H7 (cell line): ENCODE results near the gene PTPRM. TPM values are rescaled to one million over a fixed set of nuclear protein-coding genes. Genes with fewer than 3 reads are reported as not detected.

Experiments
- DNase-seq: peaks from one replicate; pipeline ENCODE4 v3.0.0; 2012
- H3K27me3 ChIP-seq: 2 replicates; pipeline ENCODE4 v1.6.0; 2011; ENCODE audit warnings: mild to moderate bottlenecking, low read length; ENCODE audit not compliant: control insufficient read depth, insufficient read depth
- H3K36me3 ChIP-seq: replicated peaks from 2 replicates; pipeline ENCODE4 v1.5.1; 2011; ENCODE audit warnings: low read length; ENCODE audit not compliant: control insufficient read depth, insufficient read depth
- H3K4me3 ChIP-seq: 2 replicates; pipeline ENCODE4 v1.5.1; 2011; ENCODE audit warnings: low read depth, mild to moderate bottlenecking, control low read depth, low read length, moderate library complexity; ENCODE audit not compliant: insufficient read depth
- total RNA-seq: library from RNA; depleted of rRNA; stranded (reverse); fragments of >200 nt; shearing (Covaris generic); gene quantifications from 2 replicates; pipeline ENCODE4 v1.2.3, GENCODE V29; 2014

PTPRM gene
- total RNA-seq, 1 experiment from 2014 or later, result 14.4 TPM

GRCh38 chr18:7645756-7646155 is 78.6 kb downstream of the PTPRM start:
- Histone ChIP-seq H3K4me3 (no peak overlapping the region), H3K27me3 (no peaks in the 10 kb centered on the region), H3K36me3 (no peaks in the 10 kb centered on the region)
- no peak for DNase-seq

DNA sequence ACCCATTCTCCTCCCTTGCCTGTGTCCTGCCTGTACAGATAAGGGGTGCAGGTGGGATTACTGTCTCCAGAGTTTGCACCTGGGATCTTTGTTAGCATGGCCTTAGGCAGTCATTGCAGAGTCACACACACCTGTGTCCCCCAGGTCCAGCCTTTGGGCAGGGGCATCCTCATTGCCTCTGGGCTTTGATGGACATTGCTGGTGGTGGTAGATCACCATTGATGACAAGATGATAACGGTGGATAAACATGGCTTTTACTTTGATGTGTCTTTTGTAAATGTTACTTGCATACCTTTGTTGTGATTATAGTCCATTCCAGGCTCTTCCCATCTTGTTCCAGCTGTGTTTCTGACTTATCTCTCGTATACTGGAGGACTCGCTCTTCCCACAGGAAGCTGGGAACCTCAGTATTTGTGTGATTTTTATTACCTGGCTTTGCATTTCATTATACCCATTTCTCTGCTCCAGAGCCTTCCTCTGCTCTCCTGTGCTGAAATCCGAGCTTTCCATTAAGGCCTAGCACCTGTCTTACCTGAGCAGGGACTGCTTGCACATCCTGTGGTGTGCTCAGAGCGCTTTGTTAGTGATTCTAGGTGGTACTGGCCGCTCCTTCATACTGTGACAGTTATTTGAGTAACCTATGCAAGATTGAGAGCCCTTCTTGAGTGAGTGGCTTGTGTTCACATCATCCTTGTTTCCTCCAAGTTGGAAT is 79.2 kb downstream of the PTPRM start:
- Histone ChIP-seq H3K27me3 (no peaks in the 10 kb centered on the region), H3K4me3 (no peak overlapping the region), H3K36me3 (no peaks in the 10 kb centered on the region)
- DNase-seq, result no peak

DNA sequence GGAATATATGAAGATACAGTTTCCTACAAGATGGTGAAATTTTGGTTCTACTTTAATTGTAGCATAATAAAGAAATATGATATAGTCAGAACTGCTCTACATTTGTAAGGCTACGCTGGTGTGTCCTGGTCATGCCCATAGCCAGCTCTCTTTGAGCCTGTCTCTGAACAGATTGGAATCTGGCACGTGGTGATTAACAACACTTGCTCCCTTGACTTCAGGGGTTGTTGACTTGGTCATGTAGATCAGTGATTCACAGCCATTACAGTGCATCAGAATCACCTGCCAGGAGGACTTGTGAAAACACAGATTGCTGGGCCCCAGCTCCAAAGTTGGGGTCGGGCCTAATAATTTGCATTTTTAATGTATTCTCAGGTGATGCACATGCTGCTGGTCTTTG is 80.4 kb downstream of the PTPRM start:
- Histone ChIP-seq H3K36me3 (no peaks in the 10 kb centered on the region), H3K27me3 (no peaks in the 10 kb centered on the region), H3K4me3 (no peak overlapping the region)
- no peak for DNase-seq

- H3K36me3 ChIP-seq, result no peaks in the 10 kb centered on the region
- H3K4me3 ChIP-seq, result no peak overlapping the region
- no peaks in the 10 kb centered on the region; the same call in 1 of the 2 replicates for H3K27me3 ChIP-seq
- no peak for DNase-seq
Measured at GRCh38 chr18:7657050-7657449, 89.9 kb downstream of the PTPRM start.

DNA sequence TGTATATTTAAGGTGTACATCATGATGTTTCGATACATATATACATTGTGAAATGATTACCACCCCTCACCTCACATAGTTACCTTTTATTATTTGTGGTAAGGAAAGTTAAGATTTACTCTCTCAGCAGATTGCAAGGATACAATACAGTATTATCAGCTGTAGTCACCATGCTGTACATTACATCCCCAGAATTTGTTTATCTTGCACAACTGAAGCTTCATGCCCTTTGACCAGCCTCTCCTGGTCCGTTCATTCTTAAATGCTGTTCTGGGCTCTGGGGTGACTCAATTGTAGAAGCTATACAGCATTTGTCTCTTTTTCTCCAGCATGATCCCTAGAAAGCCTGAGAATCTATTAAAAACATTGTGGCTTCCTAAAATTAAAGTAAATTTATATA is 90.8 kb downstream of the PTPRM start:
- Histone ChIP-seq H3K36me3 (no peaks in the 10 kb centered on the region), H3K27me3 (no peaks in the 10 kb centered on the region; the same call in 1 of the 2 replicates), H3K4me3 (no peak overlapping the region)
- no peak for DNase-seq

DNA sequence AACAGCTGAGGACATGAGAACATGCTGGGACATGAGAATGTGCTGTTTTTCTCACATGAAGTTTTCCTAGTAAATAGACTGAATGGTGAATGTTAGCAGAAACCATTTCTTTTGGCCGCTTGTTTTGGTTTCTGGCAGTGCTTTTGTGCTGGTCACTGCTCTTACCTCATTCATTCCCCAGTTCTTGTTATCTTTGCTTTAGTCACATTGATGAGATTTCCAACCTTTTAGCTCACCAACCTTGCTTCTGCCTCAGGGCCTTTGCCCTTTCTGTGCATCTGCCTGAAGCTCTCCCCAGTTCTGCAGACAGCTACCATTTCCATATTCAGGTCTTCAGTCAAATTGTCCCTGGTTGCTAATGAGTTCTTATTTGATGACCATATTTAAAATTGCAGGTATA is 91.6 kb downstream of the PTPRM start:
- H3K27me3 ChIP-seq, result no peaks in the 10 kb centered on the region; the same call in 1 of the 2 replicates
- no peak overlapping the region for H3K4me3 ChIP-seq
- no peak for DNase-seq
- H3K36me3 ChIP-seq, result no peaks in the 10 kb centered on the region

GRCh38 chr18:7661207-7661606 is 94.1 kb downstream of the PTPRM start:
- no peaks in the 10 kb centered on the region for H3K36me3 ChIP-seq
- H3K27me3 ChIP-seq, result no peaks in the 10 kb centered on the region; the same call in 1 of the 2 replicates
- DNase-seq, result no peak
- H3K4me3 ChIP-seq, result no peak overlapping the region

DNA sequence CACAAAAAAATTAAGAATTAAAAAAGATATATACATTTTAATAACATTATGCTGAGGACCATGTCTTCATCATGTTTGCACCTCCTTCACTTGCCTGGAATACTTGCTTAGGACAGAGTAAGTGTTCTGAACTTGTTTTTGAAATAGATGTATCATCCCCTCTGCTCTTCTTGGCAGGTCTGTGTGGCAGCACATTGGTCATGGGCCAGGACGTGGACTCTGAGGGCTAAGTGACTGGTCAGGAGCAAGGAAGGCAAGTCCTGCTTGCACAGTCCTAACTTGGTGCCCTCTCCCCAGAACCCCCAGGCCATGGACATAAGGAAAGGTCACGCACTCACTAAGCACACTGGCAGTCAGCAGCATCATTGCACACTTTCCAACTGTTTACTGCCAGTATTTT is 95.8 kb downstream of the PTPRM start:
- no peaks in the 10 kb centered on the region for H3K27me3 ChIP-seq
- no peak overlapping the region for H3K4me3 ChIP-seq
- no peak for DNase-seq
- H3K36me3 ChIP-seq, result no peaks in the 10 kb centered on the region

DNA sequence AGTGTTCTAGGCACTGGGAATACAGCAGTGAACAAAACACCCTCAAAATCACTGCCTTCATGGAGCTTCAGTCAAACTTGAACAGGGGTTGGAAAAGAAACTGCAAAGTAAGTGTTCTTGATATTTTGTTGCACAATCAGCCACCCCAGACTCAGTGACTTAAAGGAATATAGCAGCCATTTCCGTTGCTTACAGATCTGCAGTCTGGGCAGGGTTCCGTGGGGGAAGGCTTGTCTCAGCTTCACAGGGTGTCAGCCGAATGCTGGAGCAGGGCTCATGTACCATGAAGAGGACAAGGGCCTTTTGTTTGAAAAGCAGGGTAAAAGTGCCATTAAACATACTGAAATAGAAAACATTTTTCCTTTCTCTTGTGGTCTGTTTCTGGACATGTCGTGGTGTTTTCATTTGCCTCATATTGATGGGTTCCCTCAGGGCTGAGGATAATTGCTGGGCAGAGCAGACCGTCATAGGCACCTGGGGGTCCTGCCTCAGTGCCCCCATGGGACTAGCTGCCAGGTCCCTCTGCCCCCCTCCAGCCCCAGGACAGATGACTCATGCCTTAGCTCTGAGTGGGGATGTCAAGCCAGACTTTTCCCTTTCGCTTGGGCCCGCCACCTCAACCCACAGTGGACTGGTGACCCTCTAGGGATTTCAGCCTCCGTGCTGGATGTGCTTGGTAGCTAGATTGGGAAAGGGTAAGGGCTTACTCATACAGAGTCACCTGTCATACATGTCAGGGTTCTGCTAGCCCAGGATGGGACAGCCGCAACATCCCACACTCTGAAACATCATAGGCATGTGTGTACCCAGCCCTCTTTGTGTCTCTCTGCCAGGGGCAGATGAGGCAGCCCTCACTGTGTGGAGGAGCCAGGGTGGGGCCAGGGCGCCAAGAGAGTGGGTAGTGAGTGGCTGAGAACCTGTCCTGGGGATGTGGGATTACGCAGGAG is 96.5 kb downstream of the PTPRM start:
- DNase-seq, result no peak

GRCh38 chr18:7666195-7666776 is 99.2 kb downstream of the PTPRM start:
- peak; percentile 56 for DNase-seq
- no peaks in the 10 kb centered on the region for H3K27me3 ChIP-seq
- no peak overlapping the region for H3K4me3 ChIP-seq
- H3K36me3 ChIP-seq, result no peaks in the 10 kb centered on the region

More for the DNA sequence above, 96.5 kb downstream of the PTPRM start:
- Histone ChIP-seq H3K27me3 (no peaks in the 10 kb centered on the region), H3K36me3 (no peaks in the 10 kb centered on the region), H3K4me3 (no peak overlapping the region)

- Histone ChIP-seq H3K27me3 (no peaks in the 10 kb centered on the region), H3K4me3 (no peak overlapping the region), H3K36me3 (no peaks in the 10 kb centered on the region)
- no peak for DNase-seq
Measured at GRCh38 chr18:7668392-7668791, 101.3 kb downstream of the PTPRM start.

DNA sequence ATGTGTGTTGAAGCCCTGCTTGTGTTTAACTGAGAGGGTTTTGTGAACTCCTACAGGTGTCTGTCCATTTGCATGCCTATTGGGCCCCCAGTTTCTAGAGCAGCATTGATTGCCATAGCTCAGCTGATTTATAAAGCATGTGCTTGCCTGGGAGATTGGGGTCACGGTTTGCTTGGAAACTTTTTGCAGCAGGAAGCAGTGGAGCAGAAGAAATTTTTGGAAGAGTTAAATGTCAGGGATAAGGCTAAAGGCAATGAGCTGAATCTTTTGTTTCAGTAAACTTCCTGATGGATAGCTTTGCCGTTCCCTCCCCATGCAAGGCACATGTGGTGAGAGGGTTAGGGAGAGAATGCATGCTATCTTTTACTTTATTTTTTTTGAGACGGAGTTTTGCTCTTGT is 102.2 kb downstream of the PTPRM start:
- Histone ChIP-seq H3K27me3 (no peaks in the 10 kb centered on the region), H3K36me3 (no peaks in the 10 kb centered on the region), H3K4me3 (no peak overlapping the region)
- no peak for DNase-seq

GRCh38 chr18:7671105-7671504 is 104.0 kb downstream of the PTPRM start:
- H3K36me3 ChIP-seq, result no peaks in the 10 kb centered on the region
- H3K4me3 ChIP-seq, result no peak overlapping the region
- DNase-seq, result no peak
- H3K27me3 ChIP-seq, result no peaks in the 10 kb centered on the region

DNA sequence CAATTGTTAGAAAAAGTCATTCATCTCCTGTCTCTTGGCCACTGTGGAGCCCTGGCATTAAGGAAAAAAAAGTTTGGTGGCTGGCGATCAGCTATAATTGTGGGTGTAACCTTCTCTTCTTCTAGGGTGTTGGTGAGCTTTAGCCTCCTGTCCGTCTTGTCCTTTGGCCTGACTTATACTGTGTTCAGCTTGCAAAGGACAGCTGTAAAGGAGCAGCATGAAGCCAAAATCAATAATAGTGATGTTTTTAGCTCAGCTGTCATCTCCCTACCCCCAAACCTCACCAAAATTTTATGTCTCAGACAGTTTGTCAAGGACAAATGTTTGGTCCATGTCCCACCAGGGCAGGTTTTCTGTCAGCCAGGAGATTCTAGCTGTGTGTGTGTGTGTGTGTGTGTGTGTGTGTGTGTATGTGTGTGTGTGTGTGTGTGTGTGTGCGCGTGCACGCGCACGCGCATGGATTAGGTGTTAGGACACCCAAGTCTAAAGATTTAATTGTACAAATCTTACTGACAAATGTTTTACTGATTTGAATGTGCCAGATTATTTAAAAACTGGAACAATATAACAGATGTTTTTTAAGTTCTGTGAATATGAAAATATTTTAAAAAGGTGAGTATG is 109.2 kb downstream of the PTPRM start:
- Histone ChIP-seq H3K27me3 (no peaks in the 10 kb centered on the region), H3K36me3 (no peaks in the 10 kb centered on the region), H3K4me3 (no peak overlapping the region)
- no peak for DNase-seq
